ENCODE data around the gene ZBED5.
"Not testable (repeated sequence)": the region's sequence is repeated elsewhere in the genome, so short reads cannot be mapped to it uniquely, and the experiment has no call there.

Gene ZBED5

DNA sequence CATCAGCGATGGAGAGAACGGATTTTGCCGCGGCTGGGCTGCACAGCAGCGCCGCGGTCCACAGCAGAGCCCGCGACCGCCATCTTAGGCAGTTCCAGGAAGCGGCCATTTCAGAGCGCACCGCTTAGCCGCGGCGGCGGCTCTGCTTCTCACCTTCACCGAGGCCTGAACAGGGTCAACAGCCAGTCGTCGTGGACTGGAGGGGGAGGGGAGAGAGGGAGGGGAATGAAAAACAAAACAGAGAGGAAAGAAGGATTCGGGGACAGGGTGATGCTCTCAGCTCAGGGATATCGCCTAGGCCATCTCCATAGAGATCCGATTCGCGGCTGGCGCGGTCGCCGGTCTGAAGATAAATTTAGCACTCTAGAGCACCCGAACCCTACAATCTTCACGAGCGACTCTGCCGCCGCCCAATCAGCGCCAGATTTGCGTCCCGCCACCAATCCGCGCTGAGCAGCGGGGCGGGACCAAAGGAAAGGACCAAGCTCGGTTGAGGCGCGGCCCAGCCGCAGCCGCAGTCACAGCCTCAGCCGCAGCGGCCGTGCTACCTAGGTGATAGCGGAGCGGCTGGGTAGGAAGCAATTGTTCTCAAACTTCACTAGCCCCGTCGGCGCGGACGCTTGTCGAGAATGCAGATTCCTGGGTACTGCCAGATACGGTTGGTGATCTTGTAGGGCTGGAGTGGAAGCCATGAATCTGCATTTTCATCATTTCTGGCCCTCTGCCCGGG, at the start of gene ZBED5:
ZBED5 (minus strand) TSS at position 345 of the 730 bp plus-strand sequence. CDS start 3,108 bp downstream, outside the sequence.
- peak; percentile 90 for DNase-seq (ENCODE audit: low read depth)

DNA sequence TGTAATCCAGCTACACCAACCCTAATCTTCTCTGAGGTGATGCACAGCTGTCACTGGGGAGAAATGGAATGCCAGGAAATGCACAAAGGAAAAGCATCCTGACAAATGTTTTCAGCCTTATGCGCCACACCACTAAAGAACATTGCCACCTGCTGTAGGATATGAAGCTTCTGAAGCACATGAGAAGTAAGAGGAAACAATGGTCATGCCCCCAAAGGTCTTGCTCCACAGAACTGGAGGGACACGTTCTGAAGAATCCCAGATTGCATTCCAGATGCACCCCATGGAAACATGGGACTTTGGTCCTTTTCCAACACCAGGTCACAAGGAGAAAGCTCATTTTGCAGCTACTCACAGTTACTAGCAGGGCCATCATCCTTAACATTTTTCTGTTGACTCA, 48.7 kb upstream of the ZBED5 start:
- no peak for DNase-seq (ENCODE audit: low read depth)

DNA sequence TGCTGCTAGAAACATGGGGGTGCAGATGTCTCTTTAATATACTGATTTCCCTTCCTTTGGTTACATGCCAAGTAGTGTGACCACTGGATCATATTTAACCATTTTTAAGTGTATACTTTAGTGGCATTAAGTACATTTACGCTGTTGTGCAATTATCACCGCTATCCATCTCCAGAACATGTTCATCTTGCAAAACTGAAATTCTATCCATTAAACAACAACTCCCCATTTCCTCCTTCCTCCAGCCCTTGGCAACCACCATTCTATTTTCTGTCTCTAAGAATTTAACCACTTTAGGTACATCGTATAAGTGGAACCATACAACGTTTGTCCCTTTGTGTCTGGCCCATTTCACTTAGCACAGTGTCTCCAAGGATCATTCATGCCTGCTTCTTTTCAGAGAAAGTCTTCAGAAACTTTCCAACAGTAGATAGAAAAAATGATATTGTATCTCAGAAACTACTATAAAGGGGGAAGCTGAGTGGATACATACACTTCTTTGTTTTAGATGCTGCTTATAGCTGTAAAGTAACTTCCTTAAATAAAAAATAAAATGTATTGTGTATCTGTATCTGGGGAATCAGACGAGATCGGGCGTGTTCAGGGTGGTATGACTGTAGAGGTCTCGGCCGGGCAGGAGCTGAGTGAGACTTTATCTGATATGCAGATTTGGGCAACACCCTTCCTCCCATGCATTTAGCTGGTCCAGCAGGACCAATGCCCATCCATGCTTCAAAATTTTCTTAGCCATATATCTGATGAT, 44.6 kb upstream of the ZBED5 start:
- DNase-seq (ENCODE audit: low read depth), result no peak

DNA sequence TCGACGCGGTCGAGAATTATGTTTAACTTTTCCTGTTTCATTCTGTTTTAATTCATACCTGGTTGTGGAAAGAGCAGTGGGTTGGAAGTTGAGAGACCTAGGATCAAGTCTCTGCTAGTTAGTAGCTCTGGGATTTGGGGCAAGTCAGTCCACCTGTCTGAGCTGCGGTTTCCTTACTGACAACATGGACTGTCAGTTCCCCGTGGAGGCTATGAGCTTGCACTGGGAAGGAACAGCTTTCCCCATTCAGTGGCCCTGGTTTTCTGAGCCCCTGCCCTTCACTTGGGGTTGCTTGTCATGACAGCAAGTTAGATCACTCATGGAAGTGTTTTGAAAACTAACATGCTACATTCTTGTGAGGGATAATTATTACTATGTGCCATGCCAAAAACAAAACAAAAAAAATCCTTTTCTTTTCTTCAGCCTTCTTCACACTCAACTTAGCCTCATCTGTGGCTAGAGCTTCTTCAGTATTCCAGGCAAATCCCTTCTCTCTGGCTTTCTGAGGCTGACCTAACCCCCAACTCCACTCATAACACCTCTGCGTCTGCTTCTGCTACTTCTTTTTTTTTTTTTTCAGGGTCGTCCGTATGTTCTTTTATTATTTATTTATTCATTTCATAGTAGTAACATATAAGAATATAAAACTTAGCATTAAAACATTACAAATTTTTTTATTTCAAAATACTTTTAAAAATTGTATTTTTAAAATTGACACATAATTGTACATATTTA, 43.0 kb upstream of the ZBED5 start:
- DNase-seq (ENCODE audit: low read depth), result no peak

DNA sequence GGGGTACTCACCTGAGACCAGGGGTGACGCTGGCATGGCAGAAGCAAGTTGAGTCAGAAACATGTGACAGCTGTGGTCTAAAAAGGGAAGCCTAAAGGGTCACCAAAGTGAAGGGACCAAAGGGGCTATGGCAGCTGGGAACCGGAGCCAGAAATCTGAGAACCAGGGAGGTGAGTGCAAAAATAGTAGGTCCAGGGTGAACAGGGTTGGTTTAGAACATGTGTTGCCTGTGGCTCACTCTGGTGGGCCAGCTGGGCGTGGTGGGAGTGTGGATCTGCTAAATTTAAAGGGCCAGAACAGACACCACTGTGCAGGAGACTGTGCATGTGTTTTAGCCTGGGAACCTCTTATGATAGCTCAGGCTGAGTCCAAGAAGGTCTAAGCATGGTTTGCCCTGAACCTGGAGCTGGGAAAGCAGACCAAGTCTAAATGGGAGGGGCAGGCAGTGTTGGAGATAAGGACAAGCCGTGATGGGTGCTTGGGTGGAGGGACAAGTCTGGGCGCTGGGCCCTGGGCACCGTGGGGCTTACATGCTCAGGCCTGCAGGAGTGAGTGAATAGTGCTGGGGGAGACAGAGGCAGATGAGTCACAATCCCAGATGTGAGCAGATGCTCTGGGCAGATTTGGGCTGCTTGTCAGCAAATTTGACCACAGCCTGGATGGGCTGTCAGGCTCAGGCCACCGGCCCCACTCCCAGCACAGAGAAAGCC, 41.4 kb upstream of the ZBED5 start:
- no peak for DNase-seq (ENCODE audit: low read depth)

DNA sequence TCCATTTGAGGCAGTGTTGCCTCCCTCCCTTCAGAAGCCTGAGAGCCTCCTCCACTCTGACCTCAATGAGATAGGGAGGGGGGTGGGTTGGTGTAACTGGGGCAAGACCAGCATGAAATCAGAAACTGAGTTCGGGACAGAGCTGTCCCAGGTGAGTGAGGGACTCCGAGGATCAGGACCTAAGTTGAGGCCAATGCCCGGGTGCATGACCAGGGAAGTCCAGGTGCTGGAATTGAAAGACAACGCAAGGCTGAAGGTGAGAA, 40.8 kb upstream of the ZBED5 start:
- DNase-seq (ENCODE audit: low read depth), result no peak

DNA sequence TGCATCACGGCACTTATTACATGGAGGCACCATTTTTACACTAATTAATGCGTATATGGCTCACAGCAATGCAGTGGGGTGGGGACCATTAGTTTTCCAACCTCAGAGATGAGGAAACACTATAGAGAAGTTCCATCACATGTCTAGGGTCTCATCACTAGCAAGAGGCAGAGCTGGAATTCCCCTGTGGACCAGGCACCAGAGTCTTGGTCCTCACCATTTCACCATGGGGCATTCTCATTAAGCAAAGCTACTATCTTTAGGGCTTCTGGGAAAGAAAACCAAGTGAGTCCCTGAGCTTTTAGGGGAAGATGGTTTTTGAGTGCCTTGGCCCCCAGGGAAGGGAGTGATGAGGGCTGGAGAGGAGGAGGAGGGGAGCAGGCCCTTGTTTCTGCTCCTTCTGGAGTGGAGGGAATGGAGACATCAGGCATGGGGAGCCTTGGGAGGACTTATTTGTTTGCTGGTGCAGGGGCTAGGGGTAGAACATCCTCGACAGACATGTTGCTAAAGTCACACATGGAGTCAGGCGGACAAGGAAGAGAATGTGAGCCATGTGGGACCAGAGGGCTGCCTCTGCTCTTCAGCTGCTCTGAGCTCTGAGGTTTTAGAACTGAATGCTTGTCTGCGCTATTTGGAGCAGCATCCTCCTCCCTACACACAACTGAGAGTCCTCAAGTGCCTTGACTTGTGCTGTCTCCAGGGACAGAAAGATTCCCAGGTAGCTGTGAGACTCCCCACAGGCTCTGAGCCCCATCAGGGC, 40.3 kb upstream of the ZBED5 start:
- DNase-seq (ENCODE audit: low read depth), result no peak

DNA sequence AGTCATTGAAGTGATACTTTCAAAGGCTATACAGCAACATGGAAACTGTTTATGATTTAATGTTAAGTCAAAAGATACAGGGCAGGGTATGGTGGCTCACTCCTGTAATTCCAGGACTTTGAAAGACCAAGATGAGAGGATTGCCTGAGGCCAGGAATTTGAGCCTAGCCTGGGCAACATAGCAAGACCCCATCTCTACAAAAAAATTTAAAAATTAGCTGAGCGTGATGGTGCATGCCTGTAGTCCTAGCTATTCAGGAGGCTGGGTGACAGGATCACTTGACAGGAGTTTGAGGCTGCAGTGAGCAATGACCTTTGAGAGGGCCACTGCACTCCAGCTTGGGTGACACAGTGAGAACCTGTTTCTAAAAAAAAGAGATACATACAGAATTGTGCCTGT, 39.3 kb upstream of the ZBED5 start:
- no peak for DNase-seq (ENCODE audit: low read depth)

DNA sequence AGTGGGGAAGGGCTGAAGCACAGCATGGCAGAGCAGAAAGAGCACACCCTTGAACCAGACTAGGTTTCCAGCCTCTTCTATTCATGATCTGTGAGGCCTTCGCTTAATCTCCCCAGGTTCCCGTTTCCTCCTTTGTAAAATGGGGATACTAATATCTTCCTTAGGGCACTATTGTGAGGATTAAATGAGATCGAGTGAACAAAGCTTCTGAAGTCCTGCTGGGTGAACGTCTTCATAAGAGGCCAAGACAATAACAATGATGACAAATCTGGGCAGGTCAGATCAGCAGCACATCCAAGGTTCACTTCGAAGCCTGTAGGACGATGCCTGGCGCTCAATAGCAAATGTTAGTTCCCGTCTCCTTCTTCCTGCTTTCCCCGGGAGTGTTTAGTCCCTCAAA, 38.6 kb upstream of the ZBED5 start:
- no peak for DNase-seq (ENCODE audit: low read depth)

DNA sequence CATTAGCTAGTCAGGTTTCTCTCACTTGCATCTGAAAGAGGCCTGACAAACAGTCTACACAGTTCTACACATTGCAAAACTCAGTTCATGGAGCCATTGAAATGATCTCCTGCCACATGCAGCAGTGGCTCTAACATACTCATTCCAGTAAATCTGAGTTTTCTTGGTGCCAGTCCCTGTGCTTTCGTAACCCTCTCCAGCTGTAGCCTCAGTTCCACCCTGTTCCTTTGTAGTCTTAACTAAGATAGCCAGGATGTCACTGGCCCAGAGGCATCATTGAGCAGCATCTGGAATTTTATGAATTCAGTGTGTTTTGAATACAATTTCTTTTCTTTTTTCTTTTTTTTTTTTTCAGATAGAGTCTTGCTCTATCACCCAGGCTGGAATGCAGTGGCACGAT, 37.4 kb upstream of the ZBED5 start:
- no peak for DNase-seq (ENCODE audit: low read depth)

DNA sequence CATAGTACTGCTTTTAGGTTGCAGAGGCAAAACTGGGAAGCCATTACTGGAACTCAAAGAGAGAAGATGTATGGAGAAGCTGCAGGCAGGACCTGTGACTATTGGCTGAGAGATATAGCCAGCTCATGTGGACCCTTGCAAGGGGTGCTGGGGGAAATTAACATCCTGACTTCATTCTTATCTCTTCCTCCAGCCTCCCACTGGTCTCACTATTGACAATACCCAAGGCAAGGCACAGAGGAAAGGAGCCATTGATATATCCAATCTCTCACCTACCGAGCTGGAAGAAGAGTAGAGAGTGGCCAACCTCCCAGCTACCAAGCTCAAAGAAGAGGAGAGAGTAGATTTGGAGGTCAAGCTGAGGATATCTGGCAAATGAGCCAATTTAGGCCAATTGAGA, 36.8 kb upstream of the ZBED5 start:
- DNase-seq (ENCODE audit: low read depth), result no peak

DNA sequence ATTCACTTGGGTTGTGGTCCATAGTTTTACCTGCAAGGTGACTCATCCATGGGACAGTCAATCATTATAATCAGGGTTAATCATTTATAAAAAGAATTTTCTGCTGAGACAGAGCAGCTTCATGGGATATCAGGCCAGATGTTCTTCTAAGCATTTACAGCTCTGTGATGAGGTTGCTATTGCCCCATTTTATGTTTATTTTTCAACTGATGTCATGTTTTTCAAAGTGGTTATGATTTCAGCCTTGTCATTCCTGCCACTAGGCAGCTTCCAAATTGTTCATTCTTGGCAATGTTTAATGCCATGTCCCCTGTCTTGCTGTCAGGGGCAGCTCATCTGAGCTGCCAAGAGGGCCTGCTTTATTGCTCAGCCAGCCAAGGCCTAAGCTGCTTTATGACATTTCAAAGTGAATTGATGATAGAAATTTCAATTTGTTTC, 35.9 kb upstream of the ZBED5 start:
- DNase-seq (ENCODE audit: low read depth), result no peak

DNA sequence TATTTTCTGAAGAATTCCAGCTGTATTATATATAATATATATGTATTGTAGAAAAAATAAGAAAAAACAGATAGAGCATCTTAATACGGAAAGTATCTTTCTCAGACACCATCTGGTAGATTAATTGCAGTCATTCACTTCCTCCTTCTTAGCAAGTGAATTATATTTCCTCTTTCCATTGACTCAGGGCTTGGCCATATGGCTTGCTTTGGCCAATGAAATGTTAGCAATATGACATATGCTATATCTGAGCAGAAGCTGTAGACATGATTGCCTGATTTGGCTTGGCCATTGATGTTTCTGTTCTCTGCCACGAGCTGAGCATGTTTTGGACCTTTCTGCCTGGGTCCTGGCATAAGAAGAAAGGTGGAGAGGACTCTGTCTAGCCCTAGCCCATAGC, 34.4 kb upstream of the ZBED5 start:
- DNase-seq (ENCODE audit: low read depth), result no peak

DNA sequence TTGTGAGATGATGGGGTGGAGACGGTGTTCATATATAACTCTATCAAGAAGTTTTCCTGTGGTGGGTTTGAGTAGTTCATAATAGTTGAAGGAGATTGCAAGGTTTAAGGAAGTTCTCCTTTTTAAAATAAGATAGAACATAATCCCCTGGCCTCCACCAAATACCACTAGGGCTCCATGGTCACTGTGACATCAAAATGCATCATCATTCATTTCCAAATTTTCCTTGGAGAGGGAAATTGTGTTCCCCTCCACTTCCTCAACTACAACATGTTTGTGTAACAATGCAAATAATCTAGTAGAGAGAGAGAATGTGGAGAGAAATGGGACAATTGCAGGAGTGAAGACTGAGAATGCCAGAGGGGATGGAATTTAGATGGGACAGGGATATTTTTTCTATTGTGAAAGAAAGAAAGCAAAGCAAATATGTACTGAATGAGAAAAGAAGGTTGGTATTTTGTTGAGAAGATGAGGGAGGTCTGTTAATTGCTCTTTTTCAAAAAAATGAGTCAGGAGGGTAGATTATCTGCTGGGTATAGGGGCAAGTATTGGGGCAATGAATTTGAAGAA, 33.4 kb upstream of the ZBED5 start:
- DNase-seq (ENCODE audit: low read depth), result no peak

DNA sequence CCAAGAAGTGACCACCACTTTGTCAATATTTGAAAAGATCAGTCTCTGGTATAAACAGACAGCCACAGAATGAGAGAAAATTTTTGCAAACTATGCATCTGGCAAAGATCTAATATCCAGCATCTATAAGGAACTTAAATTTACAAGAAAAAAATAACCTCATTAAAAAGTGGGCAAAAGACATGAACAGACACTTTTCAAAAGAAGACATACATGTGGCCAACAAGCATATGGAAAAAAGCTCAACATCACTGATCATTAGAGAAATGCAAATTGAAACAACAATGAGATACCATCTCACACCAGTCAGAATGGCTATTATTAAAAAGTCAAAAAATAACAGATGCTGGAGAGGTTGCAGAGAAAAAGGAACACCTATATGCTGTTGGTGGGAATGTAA, 32.2 kb upstream of the ZBED5 start:
- not testable (repeated sequence) for DNase-seq (ENCODE audit: low read depth)

DNA sequence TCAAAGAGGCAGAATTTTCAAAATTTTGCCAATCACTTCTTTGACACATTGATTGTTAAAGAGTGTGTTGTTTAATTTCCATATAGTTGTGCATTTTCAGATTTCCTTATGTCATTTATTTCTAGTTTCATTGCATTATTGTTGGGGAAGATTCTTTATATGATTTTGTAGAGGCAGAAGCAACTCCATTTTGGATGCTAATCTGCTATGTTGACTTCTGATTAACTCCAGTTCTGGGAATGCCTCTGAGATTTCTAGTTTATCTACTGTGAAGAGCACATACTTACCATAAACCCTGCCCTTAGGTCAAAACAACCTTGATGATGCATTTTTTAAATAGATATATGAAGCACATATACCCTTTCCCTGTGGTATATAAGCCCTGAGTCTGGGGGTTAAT, 29.5 kb upstream of the ZBED5 start:
- no peak for DNase-seq (ENCODE audit: low read depth)

DNA sequence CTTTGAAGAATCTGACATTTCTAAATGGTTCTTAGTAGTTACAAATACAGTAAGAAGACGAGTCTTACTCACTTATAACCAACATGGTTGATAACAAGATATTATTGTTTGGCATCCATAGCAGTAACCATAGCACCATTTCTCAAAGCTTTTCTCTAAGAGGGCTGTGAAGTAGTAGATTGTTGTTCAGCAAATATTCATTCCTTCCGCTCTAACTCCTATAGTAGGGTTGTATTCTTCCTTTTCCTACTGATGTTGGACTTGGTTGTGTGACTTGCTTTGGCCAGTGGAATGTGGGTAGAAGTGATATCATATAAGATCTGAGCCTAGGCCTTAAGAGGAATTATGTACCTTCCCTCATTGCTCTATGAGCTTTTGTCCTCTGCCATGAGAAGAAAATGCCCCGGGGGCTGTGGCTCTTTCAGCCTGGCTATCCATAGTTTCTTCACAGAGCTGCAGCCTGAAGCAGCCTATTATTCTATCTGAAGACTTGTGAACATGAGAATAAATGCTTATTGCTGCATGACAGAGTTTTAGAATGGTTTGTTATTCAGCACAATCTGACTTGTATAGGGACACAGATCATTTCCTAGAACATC, 28.9 kb upstream of the ZBED5 start:
- DNase-seq (ENCODE audit: low read depth), result no peak

DNA sequence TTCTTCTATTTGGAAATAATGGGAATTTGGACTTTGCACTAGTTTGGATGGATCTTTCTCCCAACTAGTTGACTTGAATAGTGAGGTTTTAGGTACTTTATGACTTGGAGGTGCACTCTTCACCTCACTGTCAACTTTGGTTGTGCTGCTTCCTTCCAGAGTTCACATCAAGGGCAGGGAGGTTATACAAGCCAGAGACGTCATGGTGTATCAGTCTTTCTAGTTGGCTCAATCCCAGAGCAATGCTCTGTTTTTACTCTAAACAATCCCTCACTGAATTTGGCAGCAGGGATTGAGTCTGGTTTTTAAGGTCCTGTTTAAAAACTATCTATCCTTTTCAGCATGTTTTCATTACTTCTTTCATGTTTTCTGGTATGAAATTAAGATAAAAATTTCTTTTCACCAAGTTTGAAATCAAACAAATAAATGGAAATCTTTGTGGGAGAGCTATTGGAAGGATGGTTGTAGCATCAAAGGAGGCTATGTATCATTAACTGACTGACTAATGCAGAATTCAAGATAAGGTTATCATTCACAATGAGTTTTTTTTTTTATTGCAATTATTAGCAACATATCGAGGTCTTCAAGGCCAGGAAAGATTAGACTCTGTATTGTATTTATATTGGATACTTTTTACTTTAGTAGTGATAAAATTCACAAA, 28.0 kb upstream of the ZBED5 start:
- no peak for DNase-seq (ENCODE audit: low read depth)

DNA sequence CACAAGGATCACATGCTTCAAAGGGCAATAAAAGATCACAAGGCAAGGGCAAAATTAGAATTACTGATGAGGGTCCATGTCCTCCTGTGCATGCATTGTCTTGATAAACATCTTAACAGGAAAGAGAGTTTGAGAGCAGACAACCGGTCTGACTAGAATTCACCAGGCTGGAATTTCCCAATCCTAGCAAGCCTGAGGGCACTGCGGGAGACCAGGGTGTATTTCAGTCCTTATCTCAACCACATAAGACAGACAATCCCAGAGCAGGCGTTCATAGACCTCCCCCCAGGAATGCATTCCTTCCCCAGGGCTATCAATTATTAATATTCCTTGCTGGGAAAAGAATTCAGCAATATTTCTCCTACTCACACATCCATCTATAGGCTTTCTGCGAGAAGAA, 26.4 kb upstream of the ZBED5 start:
- DNase-seq (ENCODE audit: low read depth), result not testable (repeated sequence)

DNA sequence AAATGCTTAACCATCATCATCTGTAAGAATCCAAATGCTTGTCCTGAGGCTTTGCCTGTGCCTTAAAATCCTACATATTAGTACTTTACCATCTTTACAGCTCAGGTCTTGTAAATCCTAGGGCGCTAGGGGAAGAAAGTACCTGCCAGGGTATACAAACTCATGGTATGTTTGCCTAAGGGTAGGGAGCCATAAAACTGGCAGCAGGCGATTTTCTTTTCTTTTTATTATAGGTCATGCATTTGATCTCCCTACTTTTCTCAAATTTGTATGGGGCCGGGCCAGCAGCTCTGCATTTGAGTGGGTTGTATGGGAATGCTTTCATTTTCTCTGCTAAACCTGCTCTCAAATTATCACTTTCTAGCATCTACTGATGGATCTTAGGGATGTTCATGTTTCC, 24.0 kb upstream of the ZBED5 start:
- no peak for DNase-seq (ENCODE audit: low read depth)
